Dendritic cell treated with granulocyte-macrophage colony-stimulating factor and Interleukin-4, amounts not matched to agents 40 ng/mL and 50 ng/mL, for 4 days (primary cell): ENCODE data around the gene COPA.
A peak's percentile ranks its signal among the peaks of the same experiment; 100 is the strongest.
"Not testable (repeated sequence)": the region's sequence is repeated elsewhere in the genome, so short reads cannot be mapped to it uniquely, and the experiment has no call there.

Experiments used
- H3K27ac Mint-ChIP-seq: one replicate; pipeline ENCODE4 v1.8.0; 2022; ENCODE audit warnings: mild to moderate bottlenecking, mixed read lengths
- H3K27me3 Mint-ChIP-seq: one replicate; pipeline ENCODE4 v1.8.0; 2022; ENCODE audit warnings: mild to moderate bottlenecking, mixed read lengths
- H3K36me3 Mint-ChIP-seq: one replicate; pipeline ENCODE4 v1.8.0; 2022; ENCODE audit warnings: low read depth, mixed read lengths
- H3K4me1 Mint-ChIP-seq: one replicate; pipeline ENCODE4 v1.8.0; 2022; ENCODE audit warnings: low read depth, mixed read lengths
- H3K4me3 Mint-ChIP-seq: one replicate; pipeline ENCODE4 v1.8.0; 2022; ENCODE audit warnings: mild to moderate bottlenecking, moderate library complexity, mixed read lengths
- H3K9me3 Mint-ChIP-seq: one replicate; pipeline ENCODE4 v1.8.0; 2022; ENCODE audit warnings: mixed read lengths
- intact Hi-C: fragments of 100-400 bp; cut with micrococcal nuclease; formaldehyde crosslinking; loops from one replicate; pipeline ENCODE4 v1.15.0; 2022

The COPA gene

GRCh38 chr1:160342953-160343869 is at the start of gene COPA, which contains the start of gene NCSTN:
TSS of gene COPA (minus strand) at chr1:160343250. CDS start at chr1:160343170, 80 bp downstream.
TSS of gene NCSTN (plus strand) at chr1:160343383. CDS start at chr1:160343397, 14 bp downstream.
- no peaks in the 10 kb centered on the region for H3K9me3 Mint-ChIP-seq
- peaks cover 67% of the 10 kb centered on the region for H3K4me1 Mint-ChIP-seq
- H3K36me3 Mint-ChIP-seq, result peaks cover 65% of the 10 kb centered on the region
- peak within 1 kb of the TSS; percentile 97 for H3K4me3 Mint-ChIP-seq
- H3K27me3 Mint-ChIP-seq, result no peaks in the 10 kb centered on the region
- intact Hi-C loops, result no loop called here
- H3K27ac Mint-ChIP-seq, result peak within 1 kb of the TSS; percentile 94

GRCh38 chr1:160388406-160388805 is 45.4 kb upstream of the COPA start:
- intact Hi-C loops, H3K27ac Mint-ChIP-seq: not testable (repeated sequence)

GRCh38 chr1:160384812-160385211 is 41.8 kb upstream of the COPA start:
- H3K4me3 Mint-ChIP-seq, H3K9me3 Mint-ChIP-seq, H3K4me1 Mint-ChIP-seq, H3K27ac Mint-ChIP-seq, H3K36me3 Mint-ChIP-seq, intact Hi-C loops: not testable (repeated sequence)
- peaks cover 12% of the 10 kb centered on the region for H3K27me3 Mint-ChIP-seq

More at GRCh38 chr1:160388406-160388805, 45.4 kb upstream of the COPA start:
- not testable (repeated sequence) for H3K4me3 Mint-ChIP-seq, H3K36me3 Mint-ChIP-seq, H3K9me3 Mint-ChIP-seq, H3K4me1 Mint-ChIP-seq
- H3K27me3 Mint-ChIP-seq, result peaks cover 20% of the 10 kb centered on the region

- no peak overlapping the region for H3K27ac Mint-ChIP-seq
These were observed 34.6 kb upstream of the COPA start for GRCh38 chr1:160377585-160378206.

GRCh38 chr1:160376525-160377131 is 33.6 kb upstream of the COPA start:
- Mint-ChIP-seq H3K27me3 (peaks cover 1% of the 10 kb centered on the region), H3K27ac (peak overlapping the region; percentile 83), H3K36me3 (no peaks in the 10 kb centered on the region), H3K4me1 (peaks cover 66% of the 10 kb centered on the region), H3K9me3 (no peaks in the 10 kb centered on the region), H3K4me3 (no peak overlapping the region)
- intact Hi-C loops, result loop anchor here (1.0 to 10.0 kb wide), 5 partner anchors 22 to 274 kb away; no protein-coding TSS in a partner anchor

More at GRCh38 chr1:160377585-160378206, 34.6 kb upstream of the COPA start:
- Mint-ChIP-seq H3K9me3 (no peaks in the 10 kb centered on the region), H3K36me3 (no peaks in the 10 kb centered on the region), H3K4me1 (peaks cover 55% of the 10 kb centered on the region), H3K4me3 (no peak overlapping the region), H3K27me3 (peaks cover 1% of the 10 kb centered on the region)
- intact Hi-C loops, result loop anchor here (2.0 to 10.0 kb wide), 4 partner anchors 23 to 275 kb away; no protein-coding TSS in a partner anchor

GRCh38 chr1:160375788-160376524 is 32.9 kb upstream of the COPA start:
- H3K4me1 Mint-ChIP-seq, result peaks cover 73% of the 10 kb centered on the region
- intact Hi-C loops, result loop anchor here (1.0 to 10.0 kb wide), 6 partner anchors 21 to 274 kb away; no protein-coding TSS in a partner anchor
- H3K4me3 Mint-ChIP-seq, result peak overlapping the region; percentile 58
- H3K27ac Mint-ChIP-seq, result peak overlapping the region; percentile 83
- H3K36me3 Mint-ChIP-seq, result no peaks in the 10 kb centered on the region
- peaks cover 1% of the 10 kb centered on the region for H3K27me3 Mint-ChIP-seq
- no peaks in the 10 kb centered on the region for H3K9me3 Mint-ChIP-seq

- Mint-ChIP-seq H3K27ac (peak overlapping the region; percentile 83), H3K27me3 (no peaks in the 10 kb centered on the region), H3K36me3 (no peaks in the 10 kb centered on the region), H3K9me3 (no peaks in the 10 kb centered on the region), H3K4me3 (no peak overlapping the region), H3K4me1 (peaks cover 83% of the 10 kb centered on the region)
- intact Hi-C loops, result loop anchor here (2.0 to 10.0 kb wide), 4 partner anchors 28 to 272 kb away; no protein-coding TSS in a partner anchor
These were observed 31.5 kb upstream of the COPA start for GRCh38 chr1:160374306-160375110.

GRCh38 chr1:160373696-160374095 is 30.6 kb upstream of the COPA start:
- Mint-ChIP-seq H3K27me3 (no peaks in the 10 kb centered on the region), H3K9me3 (no peaks in the 10 kb centered on the region), H3K4me1 (peaks cover 76% of the 10 kb centered on the region), H3K4me3 (no peak overlapping the region), H3K27ac (no peak overlapping the region), H3K36me3 (no peaks in the 10 kb centered on the region)
- intact Hi-C loops, result loop anchor here (2.0 to 10.0 kb wide), 2 partner anchors 27 to 49 kb away; no protein-coding TSS in a partner anchor

GRCh38 chr1:160371756-160372155 is 28.7 kb upstream of the COPA start:
- Mint-ChIP-seq H3K36me3 (no peaks in the 10 kb centered on the region), H3K9me3 (no peaks in the 10 kb centered on the region), H3K4me1 (peaks cover 87% of the 10 kb centered on the region), H3K4me3 (peak overlapping the region; percentile 7), H3K27me3 (peaks cover 3% of the 10 kb centered on the region), H3K27ac (peak overlapping the region; percentile 81)
- intact Hi-C loops, result loop anchor here (10.0 kb wide), 1 partner anchor 47 kb away; no protein-coding TSS in a partner anchor

- intact Hi-C loops, result loop anchor here (10.0 kb wide), 1 partner anchor 46 kb away; no protein-coding TSS in a partner anchor
- H3K27me3 Mint-ChIP-seq, result peaks cover 3% of the 10 kb centered on the region
These were observed 28.2 kb upstream of the COPA start for GRCh38 chr1:160371346-160371631.

GRCh38 chr1:160370561-160371345 is 27.7 kb upstream of the COPA start:
- H3K4me1 Mint-ChIP-seq, result peaks cover 83% of the 10 kb centered on the region
- H3K9me3 Mint-ChIP-seq, result no peaks in the 10 kb centered on the region
- intact Hi-C loops, result loop anchor here (10.0 kb wide), 1 partner anchor 46 kb away; no protein-coding TSS in a partner anchor
- H3K4me3 Mint-ChIP-seq, result no peak overlapping the region
- H3K27ac Mint-ChIP-seq, result peak overlapping the region; percentile 81
- H3K27me3 Mint-ChIP-seq, result peaks cover 3% of the 10 kb centered on the region
- H3K36me3 Mint-ChIP-seq, result no peaks in the 10 kb centered on the region

More at GRCh38 chr1:160371346-160371631, 28.2 kb upstream of the COPA start:
- H3K9me3 Mint-ChIP-seq, result no peaks in the 10 kb centered on the region
- no peaks in the 10 kb centered on the region for H3K36me3 Mint-ChIP-seq
- H3K4me1 Mint-ChIP-seq, result peaks cover 83% of the 10 kb centered on the region
- H3K27ac Mint-ChIP-seq, result peak overlapping the region; percentile 81
- H3K4me3 Mint-ChIP-seq, result no peak overlapping the region

GRCh38 chr1:160369087-160369486 is 26.0 kb upstream of the COPA start:
- peaks cover 3% of the 10 kb centered on the region for H3K27me3 Mint-ChIP-seq
- intact Hi-C loops, result no loop called here
- peaks cover 75% of the 10 kb centered on the region for H3K4me1 Mint-ChIP-seq
- no peaks in the 10 kb centered on the region for H3K36me3 Mint-ChIP-seq
- no peak overlapping the region for H3K27ac Mint-ChIP-seq
- H3K4me3 Mint-ChIP-seq, result no peak overlapping the region
- no peaks in the 10 kb centered on the region for H3K9me3 Mint-ChIP-seq
